HS-5 (cell line): ENCODE results near the gene PRAC2.
"Not testable (repeated sequence)": the region's sequence is repeated elsewhere in the genome, so short reads cannot be mapped to it uniquely, and the experiment has no call there.

Experiments used
- DNase-seq: peaks from one replicate; pipeline ENCODE4 v3.0.0-alpha.2; 2012; ENCODE audit warnings: low read depth

The PRAC2 gene

GRCh38 chr17:48722915-48723422 lies at the start of gene PRAC2:
Gene PRAC2, plus strand, starts transcription at chr17:48723185. Its CDS starts 1,226 bp downstream, at chr17:48724411.
- no peak for DNase-seq

- DNase-seq: no peak
These were observed 45.9 kb upstream of the PRAC2 start for GRCh38 chr17:48676963-48677558.

DNA sequence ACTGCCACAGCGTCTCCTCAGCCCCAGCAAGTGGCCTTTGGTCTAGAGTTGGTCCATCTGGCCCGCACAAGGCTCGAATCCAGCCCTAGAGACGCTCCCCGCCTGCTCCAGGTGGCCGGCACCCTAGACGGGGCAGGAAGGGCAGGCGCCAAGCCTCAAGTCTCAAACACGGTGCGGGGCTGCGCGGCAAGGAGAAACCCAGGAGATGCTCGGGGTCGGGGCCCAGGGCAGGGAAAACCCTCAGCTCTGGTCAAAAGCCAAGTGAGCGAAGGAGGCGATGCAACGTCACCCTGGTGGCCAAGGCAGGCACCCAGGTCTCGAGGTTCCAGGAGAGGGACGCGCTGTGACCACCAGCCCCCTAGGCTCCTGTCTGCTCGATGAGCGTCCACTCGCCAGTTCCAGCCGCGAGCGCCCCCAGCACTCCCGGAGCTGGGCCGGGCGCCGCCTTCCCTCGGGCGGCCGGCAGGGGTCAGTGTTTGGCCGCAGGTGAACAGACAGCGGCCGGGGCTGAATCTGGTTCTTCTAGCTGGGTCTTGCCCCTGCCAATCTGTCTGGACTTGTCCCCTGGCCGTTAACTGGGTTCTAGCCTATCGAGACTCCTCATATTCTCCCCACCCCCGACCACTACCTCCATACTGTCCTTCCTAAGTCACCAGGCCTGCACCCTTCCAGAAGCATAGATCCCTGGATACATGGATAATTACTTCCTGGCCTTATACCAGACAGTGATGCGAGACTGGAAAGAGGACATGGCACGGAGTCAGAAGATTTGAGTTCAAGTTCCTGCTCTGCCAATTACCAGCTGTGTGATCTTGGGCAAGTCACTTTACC lies 44.6 kb upstream of the PRAC2 start:
- no peak for DNase-seq

GRCh38 chr17:48679385-48680096 lies 43.4 kb upstream of the PRAC2 start:
- DNase-seq: no peak

DNA sequence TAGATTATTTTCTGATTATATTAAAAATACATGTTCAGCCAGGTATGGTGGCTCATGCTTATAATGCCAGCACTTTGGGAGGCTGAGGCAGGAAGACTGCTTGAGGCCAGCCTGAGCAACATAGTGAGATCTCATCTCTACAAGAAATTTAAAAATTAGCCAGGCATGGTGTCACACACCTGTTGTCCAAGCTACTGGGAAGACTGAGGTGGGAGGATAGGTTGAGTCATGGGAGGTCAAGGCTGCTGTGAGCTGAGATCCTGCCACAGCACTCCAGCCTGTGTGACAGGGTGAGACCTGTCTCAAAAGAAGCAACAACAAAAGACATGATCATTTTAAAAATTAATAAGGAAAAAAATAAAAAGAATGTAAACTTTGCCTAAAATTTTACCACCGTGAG lies 41.4 kb upstream of the PRAC2 start:
- DNase-seq: no peak

DNA sequence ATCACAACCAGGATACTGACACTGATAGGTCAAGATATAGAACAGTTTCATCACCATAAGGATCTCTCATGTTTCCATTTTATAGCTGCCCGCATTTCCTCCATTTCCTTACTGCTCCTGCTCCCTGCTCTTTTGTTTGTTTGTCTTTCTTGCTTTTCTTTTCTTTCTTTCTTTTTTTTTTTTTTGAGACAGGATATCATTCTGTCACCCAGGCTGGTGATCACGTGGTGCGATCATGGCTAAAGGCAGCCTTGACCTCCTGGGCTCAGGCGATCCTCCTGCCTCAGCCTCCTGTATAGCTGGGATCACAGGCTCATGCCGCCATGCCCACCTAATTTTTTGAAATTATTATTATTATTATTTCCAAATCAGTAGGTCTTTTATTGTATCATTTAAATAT lies 32.3 kb upstream of the PRAC2 start:
- no peak for DNase-seq

GRCh38 chr17:48692049-48692448 lies 30.9 kb upstream of the PRAC2 start:
- no peak for DNase-seq

- no peak for DNase-seq
These were observed 29.8 kb upstream of the PRAC2 start for GRCh38 chr17:48693178-48693577.

GRCh38 chr17:48701864-48702532 lies 21.0 kb upstream of the PRAC2 start:
- no peak for DNase-seq

- DNase-seq: no peak
These were observed 18.4 kb upstream of the PRAC2 start for GRCh38 chr17:48704361-48705248.

GRCh38 chr17:48711128-48711527 lies 11.9 kb upstream of the PRAC2 start:
- no peak for DNase-seq

- no peak for DNase-seq
These were observed 7.2 kb upstream of the PRAC2 start for GRCh38 chr17:48715496-48716399.

- not testable (repeated sequence) for DNase-seq
These were observed 6.4 kb upstream of the PRAC2 start for GRCh38 chr17:48716549-48716948.

GRCh38 chr17:48717367-48718226 lies 5.4 kb upstream of the PRAC2 start:
- no peak for DNase-seq

DNA sequence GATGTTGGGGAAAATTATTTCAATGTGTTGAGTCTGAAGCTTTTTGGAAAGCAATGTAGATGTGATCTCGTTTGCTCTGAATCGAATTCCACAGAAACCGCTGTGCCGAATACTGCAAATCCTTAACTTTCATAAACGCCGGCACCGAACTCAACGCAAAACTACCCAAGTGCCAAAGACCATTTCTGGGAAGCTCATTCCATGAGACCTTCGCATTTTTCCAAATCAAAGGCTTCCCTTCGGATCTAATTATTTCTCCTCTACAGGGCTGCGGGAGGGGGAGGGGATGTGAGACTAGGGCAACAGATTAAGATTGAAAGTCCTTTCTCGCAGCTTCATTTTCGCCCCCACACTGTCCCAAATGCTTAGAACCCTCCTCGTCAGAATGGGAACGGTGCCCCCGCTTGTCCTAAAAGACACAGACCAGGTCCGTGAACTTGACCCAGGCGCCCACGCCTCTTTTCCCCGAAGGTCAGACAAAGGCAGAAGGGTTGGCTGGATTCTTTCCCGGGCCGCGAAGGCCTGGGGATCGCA lies 4.7 kb upstream of the PRAC2 start:
- DNase-seq: no peak

DNA sequence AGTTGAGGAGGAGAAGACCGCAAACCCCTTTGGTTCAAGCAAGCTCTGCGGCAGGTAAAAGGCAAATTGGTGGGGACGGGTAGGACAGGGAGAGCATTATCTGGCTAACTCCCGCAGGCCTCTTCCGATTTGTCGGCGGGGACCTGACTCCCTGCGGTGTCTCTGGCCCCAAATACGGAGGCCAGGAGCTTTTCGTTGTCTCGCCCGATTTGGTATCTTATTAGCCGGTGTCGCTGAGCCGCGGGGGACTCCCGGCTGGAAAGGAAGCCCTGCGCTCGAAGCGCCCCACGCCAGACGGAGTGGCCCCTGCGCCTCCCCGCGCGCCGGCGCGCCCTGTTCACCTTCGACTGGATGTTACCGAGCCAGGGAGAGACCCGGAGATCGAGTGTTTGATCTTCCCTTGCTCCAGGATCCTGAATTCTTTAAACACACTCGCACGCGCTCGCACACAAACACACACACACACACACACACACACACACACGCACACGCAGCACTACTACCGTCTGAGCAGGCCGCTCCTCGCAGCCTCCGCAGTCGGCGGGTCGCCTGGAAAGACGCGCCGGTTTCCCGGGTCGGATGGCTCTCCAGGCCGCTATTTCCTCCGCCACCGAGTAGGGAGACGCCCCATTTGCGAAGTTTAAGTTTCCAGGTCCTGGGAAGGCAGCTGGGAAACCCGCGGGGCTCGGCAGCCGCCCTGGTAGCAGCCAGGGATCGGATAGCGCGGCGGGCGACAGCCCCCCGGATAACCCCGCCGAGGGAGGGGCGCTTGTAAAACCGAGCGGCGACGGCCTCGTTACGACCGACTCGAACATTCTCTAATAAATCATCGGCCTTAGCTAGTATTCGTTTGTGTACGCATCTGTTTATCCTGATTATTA lies 4.0 kb upstream of the PRAC2 start:
- DNase-seq: no peak

GRCh38 chr17:48719642-48720265 lies 3.2 kb upstream of the PRAC2 start:
- no peak for DNase-seq
